Kasumi-1 (cell line): Measurements from ENCODE around the gene HSPA12B.

Experiments used
- DNase-seq, 2 experiments: peaks; one replicate each; lab custom pipeline; 2025; lab: John Stamatoyannopoulos, UW

Gene HSPA12B

DNA sequence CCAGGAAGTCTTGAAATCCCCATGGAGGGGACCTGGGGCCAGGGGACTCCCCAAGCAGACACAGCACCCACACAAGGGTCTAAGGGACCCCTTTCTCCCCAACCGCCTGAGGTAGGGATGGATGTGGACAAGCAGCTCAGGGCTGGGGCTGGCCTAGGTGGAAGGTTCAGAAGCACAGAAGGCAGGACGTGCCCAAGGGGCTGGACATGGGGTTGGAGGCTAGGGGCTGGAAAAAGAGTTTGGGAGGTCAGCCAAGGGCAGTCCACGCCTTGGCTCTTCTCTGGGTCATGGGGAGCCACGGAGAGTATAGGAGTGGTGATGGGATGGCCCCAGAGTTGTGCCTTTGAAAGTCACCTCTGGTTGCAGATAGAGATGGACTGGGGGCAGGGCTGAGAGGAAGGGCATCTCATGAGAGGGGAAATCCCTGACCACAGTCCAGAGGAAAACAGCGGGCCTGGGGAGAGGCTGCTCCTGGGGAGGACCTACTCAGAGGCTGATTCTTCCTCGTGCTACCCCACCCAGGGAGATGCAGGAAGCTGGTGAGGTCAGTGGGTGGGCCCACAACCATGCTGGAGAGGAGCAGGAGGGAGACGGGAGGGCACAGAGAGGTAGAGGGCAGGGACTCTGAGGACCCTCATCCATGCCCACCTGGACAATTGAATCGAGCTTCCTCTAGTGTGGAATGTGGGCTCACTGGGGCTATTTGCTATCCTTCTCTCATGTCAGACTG is 2.5 kb upstream of the HSPA12B start:
- no peak for DNase-seq

DNA sequence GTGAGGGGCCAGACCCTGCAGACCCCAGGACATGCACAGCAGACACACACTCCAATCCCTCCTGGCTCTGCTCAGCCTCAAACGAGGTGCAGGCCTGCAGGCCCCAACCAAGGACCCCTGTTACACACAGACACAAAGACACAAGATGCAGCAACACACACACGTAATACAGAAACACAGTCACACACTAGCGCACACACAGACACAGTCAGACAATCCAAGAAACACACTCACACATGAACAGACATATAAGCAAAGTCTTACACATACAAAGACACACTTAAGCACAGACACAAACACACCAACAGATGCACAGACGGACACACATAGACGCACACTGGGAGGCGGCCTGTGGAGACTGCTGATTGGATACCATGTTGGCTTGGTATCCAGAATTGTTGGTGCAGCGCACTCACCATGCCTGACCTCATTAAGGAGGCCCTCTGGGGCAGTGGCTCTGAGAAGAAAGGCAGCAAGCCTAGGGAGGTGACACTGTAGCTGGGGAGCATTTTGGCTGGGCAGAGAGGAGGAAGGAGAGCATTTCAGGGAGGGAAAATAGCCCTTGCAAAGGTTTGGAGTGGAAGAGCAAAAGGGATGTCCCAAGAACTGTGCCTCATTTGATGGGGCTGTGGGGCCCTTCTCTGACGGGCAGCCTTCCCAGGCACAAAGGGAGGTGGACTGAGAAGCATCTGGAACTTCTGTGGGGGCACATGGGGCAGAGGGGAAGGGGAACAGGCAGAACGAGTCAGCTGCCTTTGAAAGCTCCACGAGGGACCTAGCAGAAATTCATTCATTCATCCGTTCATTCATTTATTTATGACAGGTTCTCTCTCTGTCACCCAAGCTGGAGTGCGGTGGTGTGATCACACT is 1.4 kb upstream of the HSPA12B start:
- no peak for DNase-seq

GRCh38 chr20:3731944-3732326 is 550 bp upstream of the HSPA12B start:
- DNase-seq: no peak

- no peak for DNase-seq
Observed at GRCh38 chr20:3733119-3733995, 872 bp downstream of the HSPA12B start.

- DNase-seq: no peak
Observed at GRCh38 chr20:3734111-3734843, 1.8 kb downstream of the HSPA12B start.

GRCh38 chr20:3735768-3736167 is 3.3 kb downstream of the HSPA12B start:
- no peak for DNase-seq

DNA sequence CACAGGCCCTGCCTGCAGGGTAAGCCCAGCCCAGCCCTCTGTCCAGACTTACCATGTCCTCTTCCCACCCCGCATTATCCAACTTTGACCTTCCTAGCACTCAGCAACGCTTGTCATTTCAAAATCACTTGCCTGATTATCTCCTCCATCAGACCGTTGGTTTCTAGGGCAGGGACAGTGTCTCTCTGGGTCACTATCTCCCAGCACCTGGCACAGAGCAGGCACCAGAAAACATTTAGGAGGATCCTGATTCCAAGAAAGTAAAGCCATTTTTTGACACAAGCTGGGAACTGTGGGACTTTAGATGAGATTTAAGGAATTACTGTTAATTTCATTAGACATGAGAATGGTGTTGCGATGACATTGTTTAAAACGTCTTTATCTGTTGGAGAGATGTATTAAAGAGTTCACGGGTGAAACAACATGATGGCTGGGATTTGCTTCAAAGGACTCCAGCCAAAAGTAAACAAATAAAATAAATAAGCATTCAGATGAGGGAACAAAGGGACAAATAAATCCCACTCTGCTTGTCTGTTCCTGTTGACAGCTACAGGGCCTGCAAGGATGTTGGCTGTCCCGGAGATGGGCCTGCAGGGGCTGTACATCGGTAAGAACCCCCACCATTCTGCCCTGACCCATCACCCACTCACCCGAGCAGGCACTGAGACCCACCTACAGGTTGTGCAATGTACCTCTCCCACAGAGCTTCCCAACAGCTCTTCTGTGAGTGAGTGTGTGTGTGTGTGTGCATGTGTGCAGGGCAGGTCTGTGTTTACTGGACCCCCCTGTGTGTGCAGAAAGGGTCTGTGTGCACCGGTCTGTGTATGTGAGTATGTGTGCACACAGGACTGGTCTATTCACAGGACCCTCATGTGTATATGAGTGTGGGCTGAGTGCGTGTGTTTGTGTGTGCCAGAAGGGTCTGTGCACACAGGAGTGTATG is 5.9 kb downstream of the HSPA12B start:
- DNase-seq: no peak

GRCh38 chr20:3739054-3739925 is 6.8 kb downstream of the HSPA12B start:
- DNase-seq: no peak

GRCh38 chr20:3739926-3740451 is 7.5 kb downstream of the HSPA12B start:
- DNase-seq: no peak

GRCh38 chr20:3740615-3741301 is 8.3 kb downstream of the HSPA12B start:
- DNase-seq: no peak

GRCh38 chr20:3741836-3742458 is 9.5 kb downstream of the HSPA12B start:
- DNase-seq: no peak

DNA sequence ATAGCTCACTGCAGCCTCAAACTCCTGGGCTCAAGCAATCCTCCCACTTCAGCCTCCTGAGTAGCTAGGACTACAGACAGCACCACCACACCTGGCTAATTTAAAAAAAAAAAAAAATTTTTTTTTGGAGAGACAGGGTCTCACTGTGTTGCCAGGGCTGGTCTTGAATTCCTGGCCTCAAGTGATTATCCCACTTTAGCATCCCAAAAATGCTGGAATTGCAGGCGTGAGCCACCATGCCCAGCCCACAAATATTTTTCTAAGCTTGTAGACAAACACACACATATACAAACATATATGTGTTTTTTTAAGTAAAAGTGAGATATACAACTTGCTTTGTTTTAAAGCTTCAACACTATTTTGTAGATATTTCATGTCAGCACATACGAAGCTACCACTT is 10.8 kb downstream of the HSPA12B start:
- DNase-seq: no peak

DNA sequence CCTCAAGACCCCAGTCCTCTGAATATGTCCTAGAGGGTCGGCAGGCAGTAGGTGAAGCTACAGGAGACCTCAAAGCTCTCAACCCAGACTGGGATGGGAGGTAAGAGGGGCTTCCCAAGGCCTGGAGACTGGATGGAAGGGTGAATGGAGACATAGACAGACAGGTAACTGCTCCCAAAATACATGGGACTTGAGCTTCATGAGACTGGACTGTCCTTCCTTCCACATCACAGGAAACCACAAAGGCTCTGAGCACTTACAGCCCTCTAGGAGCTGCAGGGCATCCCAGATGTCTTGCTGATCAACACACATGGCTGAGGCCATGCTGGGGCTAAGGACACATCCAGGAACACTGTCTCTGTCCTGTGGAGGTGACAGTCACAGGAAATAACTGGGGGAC is 11.6 kb downstream of the HSPA12B start:
- DNase-seq: no peak

- DNase-seq: peak; percentile 85 to 90
Observed at GRCh38 chr20:3744806-3745685, 12.6 kb downstream of the HSPA12B start.

DNA sequence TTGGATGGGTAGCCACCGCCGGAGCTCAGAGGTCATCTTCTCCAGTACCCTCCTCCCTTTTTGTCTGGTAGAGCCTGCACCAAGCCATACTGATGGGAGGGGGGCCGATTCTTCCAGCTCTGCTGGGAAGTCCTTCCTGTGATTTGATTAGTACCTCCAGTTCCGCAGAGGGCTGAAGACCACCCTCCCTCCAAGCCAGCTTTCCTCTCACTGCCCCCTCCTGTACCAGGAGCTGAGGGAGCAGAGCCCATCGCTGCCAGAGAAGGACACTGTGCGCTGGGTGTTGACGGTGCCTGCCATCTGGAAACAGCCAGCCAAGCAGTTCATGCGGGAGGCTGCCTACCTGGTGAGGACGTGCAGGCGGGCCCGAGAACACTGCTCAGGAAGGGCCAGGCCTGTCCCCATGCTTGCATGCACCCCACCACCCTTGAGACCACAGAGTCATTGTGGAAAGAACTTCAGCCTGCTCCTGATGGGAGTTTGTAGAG is 13.2 kb downstream of the HSPA12B start:
- DNase-seq: no peak

GRCh38 chr20:3747471-3747870 is 15.0 kb downstream of the HSPA12B start:
- no peak for DNase-seq

DNA sequence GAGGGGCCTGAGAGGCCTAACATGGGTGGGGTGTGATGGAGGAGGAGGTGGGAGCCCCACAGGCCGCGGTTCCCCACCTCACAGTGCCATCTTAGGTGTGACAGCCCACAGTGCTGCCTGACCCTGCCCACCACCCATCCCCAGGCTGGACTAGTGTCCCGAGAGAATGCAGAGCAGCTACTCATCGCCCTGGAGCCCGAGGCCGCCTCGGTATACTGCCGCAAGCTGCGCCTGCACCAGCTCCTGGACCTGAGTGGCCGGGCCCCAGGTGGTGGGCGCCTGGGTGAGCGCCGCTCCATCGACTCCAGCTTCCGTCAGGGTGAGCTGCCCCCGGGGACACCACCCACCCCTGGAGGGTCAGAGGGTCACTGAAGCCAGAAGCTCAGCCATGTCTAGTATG is 15.6 kb downstream of the HSPA12B start:
- no peak for DNase-seq
